A673 (cell line): ENCODE data around the gene RAN. TPM values are rescaled to one million over a fixed set of nuclear protein-coding genes. Genes with fewer than 3 reads are reported as not detected.
"Not testable (repeated sequence)": the region's sequence is repeated elsewhere in the genome, so short reads cannot be mapped to it uniquely, and the experiment has no call there.

Source experiments
- BruUV-seq: library from RNA; stranded (reverse); fragments of 400-500 nt; replicated peaks from 2 replicates; lab custom pipeline; 2021; lab: Mats Ljungman, UMichigan
- CTCF ChIA-PET: fragments of 300-600 bp; sonication (Branson Sonifier 250); formaldehyde crosslinking; loops from one replicate; lab custom pipeline; 2022; ENCODE audit warnings: antibody characterized with exemption; lab: Charles Lee
- POLR2A ChIA-PET: fragments of 300-600 bp; sonication (Branson Sonifier 250); formaldehyde crosslinking; loops from one replicate; lab custom pipeline; 2022; ENCODE audit warnings: antibody characterized with exemption; ENCODE audit not compliant: low non-redundant PET; lab: Charles Lee
- DNase-seq: peaks from one replicate; pipeline ENCODE4 v3.0.0-alpha.2; 2015; ENCODE audit warnings: low spot score
- H3K27ac ChIP-seq: fragments of 200-600 bp; sonication (generic); 2 replicates; pipeline ENCODE4 v1.5.1; 2016; ENCODE audit warnings: mixed run types, low read depth, mild to moderate bottlenecking, mixed read lengths, antibody characterized with exemption, low read length; ENCODE audit not compliant: poor library complexity, severe bottlenecking
- H3K27me3 ChIP-seq: fragments of 200-600 bp; sonication (generic); replicated peaks from 2 replicates; pipeline ENCODE4 v1.6.1; 2017; ENCODE audit warnings: mixed run types, low read depth, mild to moderate bottlenecking, mixed read lengths, antibody characterized with exemption, low read length; ENCODE audit not compliant: insufficient read depth, poor library complexity
- H3K36me3 ChIP-seq: fragments of 200-600 bp; sonication (generic); 2 replicates; pipeline ENCODE4 v1.6.1; 2016; ENCODE audit warnings: mixed run types, mild to moderate bottlenecking, mixed read lengths, antibody characterized with exemption, low read length; ENCODE audit not compliant: insufficient read depth, poor library complexity, severe bottlenecking
- H3K4me1 ChIP-seq: fragments of 200-600 bp; sonication (generic); 2 replicates; pipeline ENCODE4 v1.6.1; 2017; ENCODE audit warnings: mixed run types, mild to moderate bottlenecking, mixed read lengths, antibody characterized with exemption, low read length; ENCODE audit not compliant: insufficient read depth, poor library complexity, severe bottlenecking
- H3K4me3 ChIP-seq: fragments of 200-600 bp; sonication (generic); 2 replicates; pipeline ENCODE4 v1.5.1; 2016; ENCODE audit warnings: low read depth, mixed run types, mild to moderate bottlenecking, mixed read lengths, low read length; ENCODE audit not compliant: poor library complexity, severe bottlenecking
- H3K9me3 ChIP-seq: fragments of 200-600 bp; sonication (generic); 2 replicates; pipeline ENCODE4 v1.6.1; 2016; ENCODE audit warnings: mixed run types, low read depth, mild to moderate bottlenecking, mixed read lengths, antibody characterized with exemption, low read length; ENCODE audit not compliant: poor library complexity, severe bottlenecking
- CTCF ChIP-seq: fragments of 300-800, 200-600 bp; sonication (generic); conservative IDR thresholded peaks from 2 replicates; pipeline ENCODE4 v1.5.1; 2017; ENCODE audit warnings: low read depth, mild to moderate bottlenecking, antibody characterized with exemption, low read length, moderate library complexity, mixed read lengths
- EZH2 ChIP-seq: fragments of 200-600 bp; sonication (generic); IDR thresholded peaks from 2 replicates; pipeline ENCODE4 v1.6.1; 2017; ENCODE audit warnings: borderline replicate concordance, low read depth, mild to moderate bottlenecking, mixed read lengths, antibody characterized with exemption, low read length; ENCODE audit not compliant: poor library complexity, severe bottlenecking
- intact Hi-C: fragments of 100-400 bp; cut with micrococcal nuclease; formaldehyde crosslinking; loops from one replicate; pipeline ENCODE4 v1.10.0; 2022; ENCODE audit not compliant: unreplicated experiment
- total RNA-seq: library from RNA; stranded (reverse); gene quantifications from 2 replicates; pipeline ENCODE4 v1.2.3, GENCODE V29; 2021

RAN gene
- total RNA-seq, 1 experiment from 2014 or later: 1,894 TPM

GRCh38 chr12:130862161-130862560, 9.7 kb upstream of the RAN start:
- no peak overlapping the region for H3K4me3 ChIP-seq
- ChIA-PET POLR2A (no interaction called here), CTCF (interaction anchor here (0.7 kb wide), 1 partner anchor 9 kb away, joined by 4 read pairs; no protein-coding TSS in a partner anchor)

GRCh38 chr12:130862771-130863170, 9.1 kb upstream of the RAN start:
- CTCF ChIA-PET, POLR2A ChIA-PET, intact Hi-C loops: not testable (repeated sequence)

More at GRCh38 chr12:130862161-130862560, 9.7 kb upstream of the RAN start:
- intact Hi-C loops: no loop called here
- no peak for TF ChIP-seq EZH2
- no peak for TF ChIP-seq CTCF
- Histone ChIP-seq H3K4me1 (no peaks in the 10 kb centered on the region), H3K9me3 (peaks cover under 1% of the 10 kb centered on the region), H3K36me3 (no peaks in the 10 kb centered on the region), H3K27me3 (no peaks in the 10 kb centered on the region), H3K27ac (no peak overlapping the region)
- no TSS peak for BruUV-seq
- DNase-seq: no peak

GRCh38 chr12:130863298-130863697, 8.6 kb upstream of the RAN start:
- intact Hi-C loops: no loop called here
- Histone ChIP-seq H3K36me3 (no peaks in the 10 kb centered on the region), H3K4me1 (no peaks in the 10 kb centered on the region), H3K27me3 (no peaks in the 10 kb centered on the region), H3K9me3 (no peaks in the 10 kb centered on the region), H3K27ac (no peak overlapping the region), H3K4me3 (no peak overlapping the region)
- no TSS peak for BruUV-seq
- ChIA-PET CTCF (no interaction called here), POLR2A (no interaction called here)
- TF ChIP-seq EZH2 (no peak), CTCF (no peak)
- no peak for DNase-seq

More at GRCh38 chr12:130862771-130863170, 9.1 kb upstream of the RAN start:
- not testable (repeated sequence) for H3K4me1 ChIP-seq, H3K4me3 ChIP-seq, H3K36me3 ChIP-seq, DNase-seq, H3K27me3 ChIP-seq, BruUV-seq, H3K9me3 ChIP-seq, H3K27ac ChIP-seq

- intact Hi-C loops: no loop called here
- DNase-seq: no peak
- Histone ChIP-seq H3K27me3 (no peaks in the 10 kb centered on the region), H3K4me1 (peaks cover 11% of the 10 kb centered on the region), H3K36me3 (peaks cover 9% of the 10 kb centered on the region), H3K4me3 (no peak overlapping the region), H3K27ac (no peak overlapping the region), H3K9me3 (no peaks in the 10 kb centered on the region)
- TF ChIP-seq EZH2 (no peak), CTCF (no peak)
- POLR2A ChIA-PET: no interaction called here
- BruUV-seq: no TSS peak
- CTCF ChIA-PET: no interaction called here
Observed at GRCh38 chr12:130868412-130868811, 3.5 kb upstream of the RAN start.
